ENCODE results near the gene RAB8B.
A peak's percentile ranks its signal among the peaks of the same experiment; 100 is the strongest.

GRCh38 chr15:63288778-63289378, 99.5 kb downstream of the RAB8B start:
- TF ChIP-seq ZNF24 (tag by site-specific recombination; IDR thresholded peaks at IDR 0.05) (no peak), ZNF362 (tag by site-specific recombination; IDR thresholded peaks at IDR 0.05) (no peak), ZNF155 (tag by site-specific recombination; IDR thresholded peaks at IDR 0.05) (no peak), CTCF (tag by site-specific recombination; IDR thresholded peaks at IDR 0.05) (peak; percentile 38; the same call in 1 of the 2 replicates), ZNF777 (tag by site-specific recombination; IDR thresholded peaks at IDR 0.05; ENCODE audit: borderline replicate concordance) (no peak), ZNF274 (IDR thresholded peaks at IDR 0.05; ENCODE audit: low read length) (no peak), ZNF274 (tag by site-specific recombination; IDR thresholded peaks at IDR 0.05; ENCODE audit: borderline replicate concordance) (no peak), ZBTB44 (tag by site-specific recombination; IDR thresholded peaks at IDR 0.05) (no peak), TCF7L2 (IDR thresholded peaks at IDR 0.05; ENCODE audit: borderline replicate concordance, low read depth, low read length) (no peak), ZNF639 (tag by site-specific recombination; IDR thresholded peaks at IDR 0.05) (no peak), ATF2 (tag by site-specific recombination; IDR thresholded peaks at IDR 0.05; ENCODE audit: low read depth) (no peak), ZSCAN18 (tag by site-specific recombination; IDR thresholded peaks at IDR 0.05) (no peak), YY1 (tag by site-specific recombination; IDR thresholded peaks at IDR 0.05) (no peak), ZNF311 (tag by site-specific recombination; IDR thresholded peaks at IDR 0.05; ENCODE audit: borderline replicate concordance) (no peak), ZNF792 (tag by site-specific recombination; IDR thresholded peaks at IDR 0.05) (no peak)
